ENCODE measurements around the gene ATP5ME. TPM values are rescaled to one million over a fixed set of nuclear protein-coding genes. Genes with fewer than 3 reads are reported as not detected.

ATP5ME gene
- total RNA-seq, 1 experiment from 2014 or later = 330 TPM

- no peak for TF ChIP-seq CTCF (IDR thresholded peaks at IDR 0.05 in 2 of 3, conservative IDR thresholded peaks at IDR 0.05 in 1 of 3; ENCODE audit: borderline replicate concordance in 1 of 3, insufficient read depth in 1 of 3, low read depth in 2 of 3, low read length in 2 of 3)
Observed at GRCh38 chr4:623914-624566, 50.0 kb downstream of the ATP5ME start (continued).

- BruUV-seq (replicated peaks) = no TSS peak
- ChIA-PET POLR2A (no interaction called here), CTCF (no interaction called here), RAD21 (ENCODE audit: low non-redundant PET in 1 of 2, low total read pairs in 2 of 2, uncharacterized antibody in 2 of 2, unreplicated experiment in 2 of 2) (no interaction called here)
- Histone ChIP-seq H3K36me3 (ENCODE audit: control insufficient read depth in 1 of 2, insufficient read depth in 2 of 2, low read length in 2 of 2) (no peaks in the 10 kb centered on the region), H4K20me1 (ENCODE audit: insufficient read depth) (no peaks in the 10 kb centered on the region), H2AFZ (ENCODE audit: low read depth, low read length, poor library complexity, severe bottlenecking) (no peak overlapping the region), H3K9ac (ENCODE audit: low read length) (no peak overlapping the region), H3K4me3 (replicated peaks in 1 of 2; ENCODE audit: low read depth in 1 of 2, low read length in 2 of 2) (no peak overlapping the region), H3K4me2 (ENCODE audit: low read length) (no peak overlapping the region), H3K27me3 (ENCODE audit: insufficient read depth, low read length) (no peaks in the 10 kb centered on the region), H3K4me1 (ENCODE audit: control insufficient read depth in 1 of 2, insufficient read depth in 2 of 2, low read length in 2 of 2) (no peaks in the 10 kb centered on the region), H3K9me2 (ENCODE audit: insufficient read depth) (no peaks in the 10 kb centered on the region), H3K9me3 (ENCODE audit: control insufficient read depth in 1 of 2, insufficient read depth in 1 of 2, low read depth in 1 of 2, low read length in 2 of 2) (no peaks in the 10 kb centered on the region), H3K79me2 (ENCODE audit: insufficient read depth, low read length) (no peaks in the 10 kb centered on the region), H3K27ac (ENCODE audit: low read depth, low read length) (no peak overlapping the region)
- DNase-seq (ENCODE audit: low read depth, low spot score) (no peak), ATAC-seq (no peak)
- TF ChIP-seq EZH2 (IDR thresholded peaks at IDR 0.05) (no peak), SIN3A (IDR thresholded peaks at IDR 0.05; ENCODE audit: low read depth) (no peak), POLR2A (IDR thresholded peaks at IDR 0.05; ENCODE audit: borderline replicate concordance, extremely low read depth, insufficient read depth, insufficient read length) (no peak), MAX (IDR thresholded peaks at IDR 0.05) (no peak), ZFX (IDR thresholded peaks at IDR 0.05) (no peak), CEBPB (IDR thresholded peaks at IDR 0.05; ENCODE audit: low read depth) (no peak), CBX3 (IDR thresholded peaks at IDR 0.05; ENCODE audit: low read depth) (no peak), SRF (IDR thresholded peaks at IDR 0.05; ENCODE audit: low read depth) (no peak)
- intact Hi-C loops (cut with micrococcal nuclease) = no loop called here
Observed at GRCh38 chr4:622996-623913, 50.8 kb downstream of the ATP5ME start.

Other genes with a start within 250 kb of the ATP5ME start
- 34.5 TPM for gene ZNF721, start 175.1 kb downstream of the ATP5ME start, total RNA-seq (2021; ENCODE audit: unreplicated experiment)
- 38.6 TPM for gene PIGG, start 175.1 kb downstream of the ATP5ME start, total RNA-seq (2021; ENCODE audit: unreplicated experiment)
- not detected for gene TMEM271, start 98.0 kb downstream of the ATP5ME start, total RNA-seq (2021; ENCODE audit: unreplicated experiment)
- gene PDE6B, start 48.7 kb downstream of the ATP5ME start, total RNA-seq (2021; ENCODE audit: unreplicated experiment) = not detected
- gene MYL5, start 266 bp upstream of the ATP5ME start, total RNA-seq (2021; ENCODE audit: unreplicated experiment) = 14.0 TPM
- gene SLC49A3, start 14.9 kb upstream of the ATP5ME start, total RNA-seq (2021; ENCODE audit: unreplicated experiment) = 5.5 TPM
- 66.3 TPM for gene PCGF3, start 31.6 kb upstream of the ATP5ME start, total RNA-seq (2021; ENCODE audit: unreplicated experiment)
- 14.5 TPM for gene CPLX1, start 151.9 kb upstream of the ATP5ME start, total RNA-seq (2021; ENCODE audit: unreplicated experiment)